ENCODE results near the gene ARL3. TPM values are rescaled to one million over a fixed set of nuclear protein-coding genes. Genes with fewer than 3 reads are reported as not detected.

Gene ARL3
- total RNA-seq, 1 experiment from 2014 or later = 4.6 TPM

DNA sequence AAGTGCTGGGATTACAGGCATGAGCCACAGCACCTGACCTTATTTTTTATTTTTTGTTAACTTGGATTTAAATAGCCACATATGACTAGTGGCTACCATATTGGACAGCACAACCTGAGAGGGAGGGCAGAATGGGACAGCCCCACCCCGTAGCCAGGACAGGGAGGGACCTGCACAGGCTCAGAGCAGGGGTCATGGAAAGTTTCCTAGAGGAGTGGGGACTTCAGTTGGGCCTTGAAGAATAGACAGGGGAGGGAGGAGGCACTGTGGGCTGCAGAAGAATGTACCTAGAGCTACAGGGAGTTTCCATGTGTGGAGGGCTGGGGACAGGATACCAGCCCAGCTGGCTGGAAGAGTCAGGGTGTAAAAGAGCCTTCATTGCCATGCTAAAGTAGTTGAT, 61.1 kb downstream of the ARL3 start:
- H3K27me3 ChIP-seq (ENCODE audit: low read length) = no peaks in the 10 kb centered on the region
- H3K9me3 ChIP-seq (ENCODE audit: low read length) = no peaks in the 10 kb centered on the region
- H3K4me3 ChIP-seq (ENCODE audit: low read length) = no peak overlapping the region; the same call in 1 of the 2 replicates
- peaks cover 55% of the 10 kb centered on the region for H3K4me1 ChIP-seq (ENCODE audit: low read length)
- H3K79me2 ChIP-seq (ENCODE audit: low read length) = peaks cover 52% of the 10 kb centered on the region
- H3K4me2 ChIP-seq (ENCODE audit: low read depth, low read length, poor library complexity, severe bottlenecking) = peak overlapping the region; percentile 90
- no peak overlapping the region for H2AFZ ChIP-seq (ENCODE audit: low read length)
- DNase-seq = no peak
- peak overlapping the region; percentile 98 for H3K27ac ChIP-seq (ENCODE audit: low read length)
- H4K20me1 ChIP-seq (ENCODE audit: insufficient read depth, low read depth, low read length) = peaks cover 67% of the 10 kb centered on the region
- no peaks in the 10 kb centered on the region for H3K9me2 ChIP-seq (replicated peaks; ENCODE audit: insufficient read depth, low read length)
- peaks cover 45% of the 10 kb centered on the region for H3K36me3 ChIP-seq (ENCODE audit: insufficient read depth, low read length)
- H3K9ac ChIP-seq (ENCODE audit: low read length) = peak overlapping the region; percentile 94

DNA sequence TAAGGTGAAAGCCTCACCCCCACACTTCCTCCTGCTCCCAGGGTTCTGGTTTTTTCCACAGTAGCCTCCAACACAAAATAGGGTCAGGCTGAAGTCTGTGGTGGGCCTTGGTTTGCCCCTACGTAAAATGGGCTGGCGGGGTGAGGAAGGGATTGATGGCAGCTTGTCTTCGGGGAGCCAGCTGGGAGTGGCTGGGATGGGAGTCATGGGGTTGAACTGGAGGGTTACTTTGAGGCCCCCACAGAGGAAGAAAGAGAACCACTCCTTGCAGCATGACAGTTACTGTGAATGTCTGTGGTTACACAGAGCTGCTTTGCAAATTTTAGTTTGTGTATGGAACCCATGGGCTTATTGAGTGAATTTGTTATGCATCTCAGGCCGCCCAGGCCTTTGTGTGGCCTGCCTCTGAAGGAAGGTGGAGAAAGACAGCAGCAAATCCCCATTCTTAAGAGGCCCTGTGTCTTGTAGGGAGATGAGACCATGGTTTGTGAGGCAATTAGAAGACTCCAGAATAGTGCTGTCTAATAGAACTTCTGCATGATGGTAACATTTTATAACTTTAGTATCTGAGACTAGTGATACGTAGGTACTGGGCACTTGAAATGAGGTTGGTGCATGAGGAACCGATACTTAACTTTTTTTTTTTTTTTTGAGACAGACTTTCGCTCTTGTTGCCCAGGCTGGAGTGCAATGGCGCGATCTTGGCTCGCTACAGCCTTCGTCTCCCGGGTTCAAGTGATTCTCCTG, 61.9 kb downstream of the ARL3 start:
- H3K4me2 ChIP-seq (ENCODE audit: low read depth, low read length, poor library complexity, severe bottlenecking) = peak overlapping the region; percentile 90
- H3K9ac ChIP-seq (ENCODE audit: low read length) = peak overlapping the region; percentile 94
- no peaks in the 10 kb centered on the region for H3K9me2 ChIP-seq (replicated peaks; ENCODE audit: insufficient read depth, low read length)
- peak; percentile 82 for DNase-seq
- H3K36me3 ChIP-seq (ENCODE audit: insufficient read depth, low read length) = peaks cover 43% of the 10 kb centered on the region
- peaks cover 69% of the 10 kb centered on the region for H4K20me1 ChIP-seq (ENCODE audit: insufficient read depth, low read depth, low read length)
- peaks cover 59% of the 10 kb centered on the region for H3K79me2 ChIP-seq (ENCODE audit: low read length)
- no peaks in the 10 kb centered on the region for H3K9me3 ChIP-seq (ENCODE audit: low read length)
- H2AFZ ChIP-seq (ENCODE audit: low read length) = no peak overlapping the region
- H3K4me3 ChIP-seq (ENCODE audit: low read length) = peak overlapping the region; percentile 84
- peaks cover 63% of the 10 kb centered on the region for H3K4me1 ChIP-seq (ENCODE audit: low read length)
- no peaks in the 10 kb centered on the region for H3K27me3 ChIP-seq (ENCODE audit: low read length)
- peak overlapping the region; percentile 98 for H3K27ac ChIP-seq (ENCODE audit: low read length)

DNA sequence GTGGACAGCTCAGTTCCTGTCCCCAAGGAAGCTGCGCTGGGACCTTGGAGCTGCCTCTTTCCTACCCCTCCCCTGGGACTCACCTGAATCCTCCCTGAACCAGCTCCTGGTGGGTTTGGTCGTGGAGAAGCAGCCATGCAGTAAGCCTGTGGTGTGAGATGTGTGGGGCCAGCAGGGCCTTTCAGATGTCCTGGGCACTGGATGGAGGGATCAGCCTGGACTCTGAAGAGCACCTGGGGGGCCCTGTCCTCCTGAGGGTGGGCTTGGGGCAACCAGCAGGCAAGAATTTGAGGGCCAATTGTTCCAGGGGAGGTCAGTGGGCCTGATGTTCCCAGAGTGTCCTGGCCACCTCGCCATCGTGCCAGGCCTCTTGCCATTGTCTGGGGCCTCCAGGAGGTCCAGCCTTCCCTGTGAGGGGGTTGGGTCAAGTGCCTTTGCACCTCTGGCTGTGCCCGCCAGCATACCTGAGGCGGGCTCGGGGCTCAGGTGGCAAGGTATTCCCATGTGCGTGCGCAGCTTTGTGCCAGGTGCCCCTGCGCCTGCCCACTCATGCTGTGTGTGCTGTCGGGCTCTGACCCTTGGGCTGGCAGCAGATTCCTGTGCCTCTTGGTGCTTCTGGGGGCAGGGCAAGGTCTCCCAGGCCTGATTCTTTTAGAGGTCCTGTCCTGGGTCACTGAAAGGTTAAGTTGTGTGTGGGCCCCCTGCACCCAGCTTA, 62.6 kb downstream of the ARL3 start:
- Histone ChIP-seq H3K9ac (ENCODE audit: low read length) (peak overlapping the region; percentile 94), H3K27me3 (ENCODE audit: low read length) (no peaks in the 10 kb centered on the region), H3K27ac (ENCODE audit: low read length) (peak overlapping the region; percentile 98), H3K79me2 (ENCODE audit: low read length) (peaks cover 67% of the 10 kb centered on the region), H3K9me3 (ENCODE audit: low read length) (no peaks in the 10 kb centered on the region), H3K4me1 (ENCODE audit: low read length) (peaks cover 70% of the 10 kb centered on the region), H3K4me3 (ENCODE audit: low read length) (peak overlapping the region; percentile 84), H2AFZ (ENCODE audit: low read length) (no peak overlapping the region), H3K9me2 (replicated peaks; ENCODE audit: insufficient read depth, low read length) (no peaks in the 10 kb centered on the region), H3K36me3 (ENCODE audit: insufficient read depth, low read length) (peaks cover 40% of the 10 kb centered on the region), H4K20me1 (ENCODE audit: insufficient read depth, low read depth, low read length) (peaks cover 67% of the 10 kb centered on the region), H3K4me2 (ENCODE audit: low read depth, low read length, poor library complexity, severe bottlenecking) (peak overlapping the region; percentile 90)
- DNase-seq = no peak

DNA sequence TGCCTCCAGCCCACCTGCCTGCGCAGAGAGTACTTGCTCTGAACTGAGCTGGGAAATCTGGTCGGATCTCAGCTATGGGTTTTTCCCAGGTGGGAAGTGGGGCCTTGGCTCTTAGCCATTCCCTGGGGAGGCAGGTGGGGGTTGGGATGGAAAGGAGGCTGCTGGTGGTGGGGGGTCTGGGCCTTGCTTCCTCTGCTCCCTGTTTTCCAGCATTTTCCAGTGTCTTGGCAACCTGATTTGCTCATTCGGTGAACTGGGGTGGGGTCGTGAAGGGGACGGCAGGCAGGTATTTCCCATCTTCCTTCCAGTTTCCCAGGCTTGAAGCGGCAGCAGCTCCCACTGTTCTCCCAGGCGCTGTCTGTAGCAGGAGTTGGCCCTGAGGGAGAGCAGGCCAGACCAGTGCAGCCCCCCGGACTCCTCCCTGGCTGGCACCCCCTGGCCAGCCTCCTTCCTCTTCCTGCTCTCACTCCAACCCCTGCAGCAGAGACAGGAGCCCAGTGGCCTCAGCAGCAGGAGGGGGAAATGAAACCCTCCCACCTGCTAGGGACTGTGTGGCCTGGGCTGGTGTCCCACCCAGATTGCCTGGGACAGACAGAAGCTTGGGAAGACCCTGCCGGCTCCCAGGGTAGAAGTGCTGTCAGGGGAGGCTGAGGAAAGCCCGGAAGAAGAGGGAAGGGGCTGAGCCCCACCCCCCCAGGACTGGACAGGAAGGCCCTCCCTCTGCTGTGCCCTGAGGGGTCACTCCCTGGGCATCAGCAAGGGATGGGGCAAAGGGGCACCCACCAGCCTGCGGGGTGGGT, 63.3 kb downstream of the ARL3 start:
- Histone ChIP-seq H3K36me3 (ENCODE audit: insufficient read depth, low read length) (peaks cover 32% of the 10 kb centered on the region), H3K9me3 (ENCODE audit: low read length) (no peaks in the 10 kb centered on the region), H3K27ac (ENCODE audit: low read length) (peak overlapping the region; percentile 98), H3K4me2 (ENCODE audit: low read depth, low read length, poor library complexity, severe bottlenecking) (peak overlapping the region; percentile 90), H3K79me2 (ENCODE audit: low read length) (peaks cover 74% of the 10 kb centered on the region), H4K20me1 (ENCODE audit: insufficient read depth, low read depth, low read length) (peaks cover 70% of the 10 kb centered on the region), H3K4me1 (ENCODE audit: low read length) (peaks cover 77% of the 10 kb centered on the region), H3K27me3 (ENCODE audit: low read length) (no peaks in the 10 kb centered on the region), H2AFZ (ENCODE audit: low read length) (no peak overlapping the region), H3K4me3 (ENCODE audit: low read length) (peak overlapping the region; percentile 84), H3K9ac (ENCODE audit: low read length) (peak overlapping the region; percentile 94), H3K9me2 (replicated peaks; ENCODE audit: insufficient read depth, low read length) (no peaks in the 10 kb centered on the region)
- DNase-seq = peak; percentile 65

DNA sequence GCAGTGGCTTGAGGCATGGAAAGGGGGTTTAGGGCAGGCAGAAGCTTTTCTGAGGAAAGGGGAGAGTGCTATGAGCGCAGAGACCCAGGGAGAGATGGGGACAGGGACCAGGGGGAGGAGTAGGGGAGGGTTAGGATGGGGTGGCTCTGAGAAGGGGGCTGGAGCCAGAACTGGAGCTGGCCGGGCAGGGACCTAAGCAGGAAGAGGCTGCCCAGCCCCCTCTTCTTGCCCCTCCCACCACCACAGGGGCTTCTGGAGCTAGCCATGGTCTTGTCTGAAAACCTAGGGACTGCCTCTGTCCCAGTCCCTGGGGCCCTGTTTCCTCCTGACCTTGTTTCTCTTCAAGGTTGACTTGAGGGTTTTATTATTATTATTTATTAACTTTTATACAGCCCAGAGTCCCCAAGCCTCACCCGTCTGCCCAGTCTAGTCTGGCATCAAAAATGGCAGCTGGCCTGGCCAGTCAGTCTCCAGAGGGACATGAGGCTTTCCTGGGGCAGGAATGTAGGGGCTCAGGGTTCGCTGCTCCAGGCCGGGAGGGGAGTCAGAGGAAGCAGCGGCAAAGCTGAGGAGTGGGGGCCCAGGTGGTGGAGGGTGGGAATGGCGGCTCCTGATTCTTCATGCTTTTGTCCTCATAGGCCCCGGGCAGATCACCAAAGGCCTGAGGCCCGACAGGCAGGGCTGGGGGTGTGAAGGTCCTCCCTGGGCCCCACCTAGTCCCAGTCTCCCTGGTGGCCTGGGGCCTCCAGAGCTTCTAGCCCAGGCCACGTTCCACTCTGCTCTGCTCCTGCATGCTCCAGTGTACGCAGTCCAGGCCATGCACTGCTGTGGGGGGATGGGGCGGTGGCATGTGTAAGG, 64.2 kb downstream of the ARL3 start:
- Histone ChIP-seq H3K4me1 (ENCODE audit: low read length) (peaks cover 79% of the 10 kb centered on the region), H3K4me2 (ENCODE audit: low read depth, low read length, poor library complexity, severe bottlenecking) (peak overlapping the region; percentile 90), H4K20me1 (ENCODE audit: insufficient read depth, low read depth, low read length) (peaks cover 63% of the 10 kb centered on the region), H3K27ac (ENCODE audit: low read length) (peak overlapping the region; percentile 98), H3K79me2 (ENCODE audit: low read length) (peaks cover 82% of the 10 kb centered on the region), H3K9me3 (ENCODE audit: low read length) (no peaks in the 10 kb centered on the region), H3K9ac (ENCODE audit: low read length) (peak overlapping the region; percentile 94), H3K9me2 (replicated peaks; ENCODE audit: insufficient read depth, low read length) (no peaks in the 10 kb centered on the region), H3K36me3 (ENCODE audit: insufficient read depth, low read length) (peaks cover 24% of the 10 kb centered on the region), H3K4me3 (ENCODE audit: low read length) (peak overlapping the region; percentile 84), H3K27me3 (ENCODE audit: low read length) (no peaks in the 10 kb centered on the region), H2AFZ (ENCODE audit: low read length) (no peak overlapping the region)
- DNase-seq = peak; percentile 63

DNA sequence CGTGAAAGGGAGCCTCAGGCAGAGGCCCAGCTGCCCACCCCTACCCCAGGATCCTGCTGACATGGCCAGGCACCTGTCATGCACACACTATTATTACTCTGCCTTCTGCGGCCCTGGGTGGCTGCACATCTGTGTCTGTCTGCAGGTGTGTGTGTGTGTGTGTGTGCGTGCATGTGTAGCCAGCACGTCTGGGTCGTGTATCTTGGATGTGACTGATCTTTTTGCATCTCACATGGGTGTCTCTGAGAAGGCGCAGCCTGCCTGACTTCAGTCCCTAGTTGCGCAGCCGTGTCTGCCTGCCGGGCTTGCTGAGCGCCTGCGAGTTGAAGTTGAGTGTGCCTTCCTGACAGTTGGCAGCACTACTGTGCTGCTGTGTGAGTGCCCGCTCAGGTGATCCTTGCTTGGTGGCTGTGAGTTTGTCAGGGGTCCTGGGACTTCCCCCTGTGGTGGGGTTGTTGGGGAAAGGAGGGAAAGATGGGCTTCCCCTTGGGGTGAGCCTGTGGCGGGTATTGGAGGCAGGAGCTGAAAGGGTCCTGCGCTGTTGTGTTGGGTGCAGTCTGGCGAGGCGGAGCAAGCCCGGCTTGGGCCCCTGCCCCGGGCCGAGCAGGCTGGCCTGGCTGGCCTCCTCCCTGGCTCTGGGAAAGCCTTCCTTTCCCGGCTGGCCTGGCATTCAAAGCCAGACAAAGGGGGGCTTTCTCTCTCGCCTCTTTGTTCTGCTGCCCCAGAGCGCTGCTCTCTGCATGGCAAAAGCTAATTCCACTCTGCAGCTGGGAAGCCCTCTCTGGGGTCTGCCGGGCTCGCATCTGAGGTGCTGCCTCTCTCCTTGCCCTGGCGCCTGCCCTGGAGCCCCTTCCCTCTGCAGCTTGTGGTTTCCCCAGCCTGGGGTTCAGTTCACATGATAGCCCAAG, 65.1 kb downstream of the ARL3 start:
- peaks cover 17% of the 10 kb centered on the region for H3K36me3 ChIP-seq (ENCODE audit: insufficient read depth, low read length)
- no peaks in the 10 kb centered on the region for H3K9me3 ChIP-seq (ENCODE audit: low read length)
- peak overlapping the region; percentile 84 for H3K4me3 ChIP-seq (ENCODE audit: low read length)
- peaks cover 55% of the 10 kb centered on the region for H4K20me1 ChIP-seq (ENCODE audit: insufficient read depth, low read depth, low read length)
- H3K9me2 ChIP-seq (replicated peaks; ENCODE audit: insufficient read depth, low read length) = no peaks in the 10 kb centered on the region
- H3K79me2 ChIP-seq (ENCODE audit: low read length) = peaks cover 91% of the 10 kb centered on the region
- peaks cover 85% of the 10 kb centered on the region for H3K4me1 ChIP-seq (ENCODE audit: low read length)
- peak overlapping the region; percentile 90 for H3K4me2 ChIP-seq (ENCODE audit: low read depth, low read length, poor library complexity, severe bottlenecking)
- DNase-seq = peak; percentile 91
- H2AFZ ChIP-seq (ENCODE audit: low read length) = no peak overlapping the region
- H3K27me3 ChIP-seq (ENCODE audit: low read length) = no peaks in the 10 kb centered on the region
- H3K9ac ChIP-seq (ENCODE audit: low read length) = peak overlapping the region; percentile 94
- H3K27ac ChIP-seq (ENCODE audit: low read length) = peak overlapping the region; percentile 98

Data from Karpas-422 (cell line).